Ishikawa (cell line): ENCODE data around the gene SF1.

Source experiments
- CREB1 ChIP-seq: IDR thresholded peaks from 2 replicates; pipeline ENCODE4 v1.6.1; 2012; ENCODE audit warnings: low read depth
- EGR1 ChIP-seq: IDR thresholded peaks from 2 replicates; pipeline ENCODE4 v1.6.1; 2012
- EP300 ChIP-seq: IDR thresholded peaks from 2 replicates; pipeline ENCODE4 v1.6.1; 2012; ENCODE audit warnings: borderline replicate concordance
- FOXM1 ChIP-seq: IDR thresholded peaks from 2 replicates; pipeline ENCODE4 v1.6.1; 2012; ENCODE audit warnings: low read depth, borderline replicate concordance
- MAX ChIP-seq: IDR thresholded peaks from 2 replicates; pipeline ENCODE4 v1.6.1; 2012
- RAD21 ChIP-seq: IDR thresholded peaks from 2 replicates; pipeline ENCODE4 v1.6.1; 2012; ENCODE audit warnings: low read depth
- TAF1 ChIP-seq: IDR thresholded peaks from 2 replicates; pipeline ENCODE4 v1.6.1; 2012; ENCODE audit warnings: low read depth, mild to moderate bottlenecking
- TEAD4 ChIP-seq: IDR thresholded peaks from 2 replicates; pipeline ENCODE4 v1.6.1; 2012
- USF1 ChIP-seq: IDR thresholded peaks from 2 replicates; pipeline ENCODE4 v1.6.1; 2012
- YY1 ChIP-seq: IDR thresholded peaks from 2 replicates; pipeline ENCODE4 v1.6.1; 2012; ENCODE audit warnings: low read depth

GRCh38 chr11:64803158-64803845 is 25.0 kb upstream of the SF1 start, which contains the start of gene MAP4K2:
- TF ChIP-seq CREB1 (peak; percentile 36; the same call in 1 of the 2 replicates), RAD21 (no peak), TEAD4 (no peak), EP300 (no peak), USF1 (no peak), TAF1 (no peak), FOXM1 (no peak), MAX (no peak), YY1 (no peak; the same call in 1 of the 2 replicates), EGR1 (no peak)
